A549 (cell line): ENCODE data around the gene KCNG4. TPM values are rescaled to one million over a fixed set of nuclear protein-coding genes. Genes with fewer than 3 reads are reported as not detected.
A peak's percentile ranks its signal among the peaks of the same experiment; 100 is the strongest.

Experiments used
- ATAC-seq, 2 experiments: fragments of 200-7000 bp in 1 of 2; fragments of >200 bp in 1 of 2; cut with Nextera tagmentation in 1 of 2; cut with Tn5 transposase in 1 of 2; 3 replicates each; pipeline versions ENCODE4 v1.8.0 to v1.9.1; 2018 to 2020; ENCODE audit warnings: mild to moderate bottlenecking in 1 of 2, moderate library complexity in 1 of 2
- CTCF ChIA-PET: fragments of 300-600 bp; sonication (Branson Sonifier 250); formaldehyde crosslinking; extraction: SDS; loops from one replicate; lab custom pipeline; 2021; ENCODE audit warnings: antibody characterized with exemption, inconsistent platforms; lab: Yijun Ruan, JAX
- POLR2A ChIA-PET: fragments of 350-600 bp; formaldehyde crosslinking; extraction: SDS; loops from one replicate; lab custom pipeline; 2021; ENCODE audit warnings: antibody characterized with exemption, inconsistent platforms; lab: Yijun Ruan, JAX
- DNase-seq, 2 experiments: peaks; one replicate each; pipeline versions ENCODE4 v3.0.0 to v3.0.0-alpha.2; 2011 to 2016; ENCODE audit warnings: low read depth in 1 of 2, low spot score in 1 of 2
- FAIRE-seq: peaks from 2 replicates; lab custom pipeline; 2011; peaks lifted over from hg19 to GRCh38; lab: Jason Lieb, UNC
- H3K27ac ChIP-seq, 2 experiments: fragments of >200 bp; sonication (Bioruptor Twin); formaldehyde crosslinking; 3 replicates each; pipeline ENCODE4 v1.5.1; 2016 to 2017
- H3K4me1 ChIP-seq: fragments of >200 bp; sonication (Bioruptor Twin); formaldehyde crosslinking; 3 replicates; pipeline ENCODE4 v1.6.1; 2016
- H3K4me2 ChIP-seq: fragments of >200 bp; sonication (Bioruptor Twin); formaldehyde crosslinking; 3 replicates; pipeline ENCODE4 v1.6.1; 2016
- H3K4me3 ChIP-seq: fragments of >200 bp; sonication (Bioruptor Twin); formaldehyde crosslinking; 3 replicates; pipeline ENCODE4 v1.5.1; 2016
- H3K9me3 ChIP-seq: fragments of >200 bp; sonication (Bioruptor Twin); formaldehyde crosslinking; 3 replicates; pipeline ENCODE4 v1.6.1; 2016
- BCL3 ChIP-seq: fragments of >200 bp; sonication (Bioruptor Twin); formaldehyde crosslinking; IDR thresholded peaks from 3 replicates; pipeline ENCODE4 v1.6.1; 2016
- CBX2 ChIP-seq: fragments of 200-600 bp; sonication (generic); IDR thresholded peaks from 2 replicates; pipeline ENCODE4 v1.6.1; 2016; ENCODE audit warnings: low read depth, mild to moderate bottlenecking, borderline replicate concordance
- E2F6 ChIP-seq: IDR thresholded peaks from 2 replicates; pipeline ENCODE4 v1.6.1; 2012; ENCODE audit warnings: low read depth, borderline replicate concordance
- FOXS1 ChIP-seq: fragments of 250-450 bp; sonication (Bioruptor Pico); IDR thresholded peaks from 2 replicates; pipeline ENCODE4 v1.5.0; 2020; ENCODE audit warnings: mild to moderate bottlenecking, moderate library complexity
- HDAC2 ChIP-seq: fragments of 200-600 bp; sonication (generic); IDR thresholded peaks from 2 replicates; pipeline ENCODE4 v1.6.1; 2016
- HES2 ChIP-seq: fragments of >200 bp; sonication (Bioruptor Twin); formaldehyde crosslinking; IDR thresholded peaks from 2 replicates; pipeline ENCODE4 v1.6.1; 2016
- JUN ChIP-seq, 2 experiments: fragments of >200 bp; sonication (Bioruptor Twin); formaldehyde crosslinking; IDR thresholded peaks; 2 replicates in 1 of 2; 3 replicates in 1 of 2; pipeline ENCODE4 v1.6.1; 2016 to 2017
- POLR2AphosphoS2 ChIP-seq: conservative IDR thresholded peaks from 2 replicates; pipeline ENCODE4 v1.6.1; 2012; ENCODE audit warnings: low read length, improper control_type of control experiment, inconsistent platforms
- REST ChIP-seq: fragments of 200-600 bp; sonication (generic); IDR thresholded peaks from 2 replicates; pipeline ENCODE4 v1.6.1; 2016; ENCODE audit warnings: antibody characterized with exemption, mild to moderate bottlenecking, moderate library complexity
- TFCP2L1 ChIP-seq: fragments of 250-450 bp; sonication (Bioruptor Pico); IDR thresholded peaks from 2 replicates; pipeline ENCODE4 v1.5.0; 2021; ENCODE audit warnings: mild to moderate bottlenecking
- ZSCAN20 ChIP-seq: fragments of 250-450 bp; sonication (Bioruptor Pico); IDR thresholded peaks from 2 replicates; pipeline ENCODE4 v1.8.0; 2022; ENCODE audit warnings: mild to moderate bottlenecking, moderate library complexity
- WGBS: methylation state at CpG from one replicate; pipeline ENCODE4 v1.1.6; 2017; ENCODE audit errors: missing lambda C conversion rate; 5-methylcytosine and 5-hydroxymethylcytosine counted together
- polyA plus RNA-seq, 4 experiments: library from polyadenylated mRNA; depleted of rRNA in 3 of 4; stranded (reverse); fragments of >200 nt; fragmentation: RNase III in 1 of 4; extraction: RNeasy Plus Mini Kit Qiagen cat#74134 plus additional on column Dnase treatment in 1 of 4; gene quantifications; 2 replicates in 3 of 4; 3 replicates in 1 of 4; pipeline ENCODE4 v1.2.3, GENCODE V29; 2011 to 2017

The KCNG4 gene
- polyA plus RNA-seq, 2 of the 4 experiments (the other 2 are of a cell fraction) = not detected

GRCh38 chr16:84179612-84180320 lies 60.0 kb downstream of the KCNG4 start:
- no peaks in the 10 kb centered on the region for H3K9me3 ChIP-seq
- peaks cover 29% of the 10 kb centered on the region for H3K4me1 ChIP-seq
- no peak overlapping the region for H3K4me3 ChIP-seq
- no peak for ATAC-seq
- H3K27ac ChIP-seq = no peak overlapping the region
- no peak for FAIRE-seq
- no peak for TF ChIP-seq E2F6
- TF ChIP-seq FOXS1 = no peak
- no peak for TF ChIP-seq BCL3
- TF ChIP-seq CBX2 = no peak
- TF ChIP-seq ZSCAN20 (CRISPR knock-in tag) = no peak
- no peak for TF ChIP-seq TFCP2L1
- no peak for TF ChIP-seq JUN (IDR thresholded peaks at IDR 0.05)
- H3K4me2 ChIP-seq = no peak overlapping the region
- ChIA-PET POLR2A (no interaction called here), CTCF (interaction anchor here (1.1 to 11.7 kb wide), 8 partner anchors 10 to 304 kb away, joined by 3 to 92 read pairs (median 7); partner anchors contain the start of gene MBTPS1)
- 85% methylated on average over 30 of the region's 33 CpGs for WGBS
- DNase-seq = no peak

DNA sequence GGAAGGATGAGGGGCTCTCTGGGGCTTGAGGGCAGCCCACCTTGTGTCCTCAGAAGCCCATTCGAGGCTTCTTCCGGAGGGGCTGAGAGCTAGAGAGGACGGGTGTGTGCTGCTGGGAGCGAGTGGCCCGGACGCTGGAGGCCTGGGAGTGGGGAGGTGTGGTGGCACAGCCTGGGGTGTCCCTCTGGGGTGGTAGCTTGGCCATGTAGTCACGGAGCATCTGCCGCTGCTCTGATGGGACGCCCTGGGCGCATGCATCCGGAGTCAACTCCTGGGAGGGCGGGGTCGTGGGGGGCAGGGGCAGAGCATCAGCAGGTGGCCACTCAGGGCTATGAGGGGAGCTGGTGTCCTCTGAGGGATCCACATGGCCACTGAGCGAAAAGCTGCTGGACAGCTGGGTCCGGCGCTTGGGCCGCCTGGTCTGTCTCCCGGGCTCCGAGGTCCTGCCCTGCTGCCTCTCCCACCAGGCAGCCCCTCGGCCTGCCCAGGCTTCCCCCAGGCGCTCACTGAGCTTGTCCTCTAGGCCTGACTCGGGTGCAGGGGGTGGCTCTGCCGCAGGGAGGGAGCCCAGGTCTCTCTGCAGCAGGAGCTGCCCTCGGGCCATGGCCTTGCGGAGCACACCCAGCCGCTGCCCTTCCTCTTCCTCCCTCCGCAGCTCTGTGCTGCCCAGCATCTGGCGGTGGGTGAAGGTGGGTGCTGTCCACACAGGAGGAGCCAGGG lies 60.8 kb downstream of the KCNG4 start:
- WGBS = 88% methylated on average over 11 of the region's 28 CpGs
- no peak overlapping the region for H3K4me3 ChIP-seq
- FAIRE-seq (no peak), DNase-seq (no peak), ATAC-seq (no peak)
- H3K4me2 ChIP-seq = no peak overlapping the region
- H3K27ac ChIP-seq = no peak overlapping the region
- no peak for TF ChIP-seq HES2
- H3K4me1 ChIP-seq = peaks cover 29% of the 10 kb centered on the region
- POLR2A ChIA-PET = interaction anchor here (0.7 to 1.1 kb wide), 2 partner anchors 8 to 62 kb away, joined by 3 to 4 read pairs; partner anchors contain the start of gene TAF1C
- no peaks in the 10 kb centered on the region for H3K9me3 ChIP-seq
- CTCF ChIA-PET = interaction anchor here (0.9 to 11.7 kb wide), 12 partner anchors 8 to 305 kb away, joined by 3 to 92 read pairs (median 6); partner anchors contain the start of genes DNAAF1, HSDL1, MBTPS1 and TAF1C

- POLR2A ChIA-PET = interaction anchor here (0.7 to 1.1 kb wide), 2 partner anchors 9 to 61 kb away, joined by 3 to 4 read pairs; partner anchors contain the start of gene TAF1C
- no peak overlapping the region for H3K4me3 ChIP-seq
- FAIRE-seq = no peak
- H3K9me3 ChIP-seq = no peaks in the 10 kb centered on the region
- WGBS = 84% methylated on average over 15 of the region's 15 CpGs
- no peak for ATAC-seq
- H3K4me1 ChIP-seq = peaks cover 29% of the 10 kb centered on the region
- H3K4me2 ChIP-seq = peak overlapping the region; percentile 63; the same call in 2 of the 3 replicates
- H3K27ac ChIP-seq = no peak overlapping the region
- TF ChIP-seq E2F6 (no peak), HDAC2 (no peak), POLR2AphosphoS2 (no peak), REST (no peak)
- TF ChIP-seq, all 56 proteins: peak for 0
- CTCF ChIA-PET = interaction anchor here (0.9 to 11.7 kb wide), 8 partner anchors 9 to 306 kb away, joined by 3 to 92 read pairs (median 10); partner anchors contain the start of genes DNAAF1, HSDL1 and TAF1C
- no peak for DNase-seq
Observed at GRCh38 chr16:84178146-84178765, 61.6 kb downstream of the KCNG4 start.
